Measurements from ENCODE around the gene ANO4.

The ANO4 gene

DNA sequence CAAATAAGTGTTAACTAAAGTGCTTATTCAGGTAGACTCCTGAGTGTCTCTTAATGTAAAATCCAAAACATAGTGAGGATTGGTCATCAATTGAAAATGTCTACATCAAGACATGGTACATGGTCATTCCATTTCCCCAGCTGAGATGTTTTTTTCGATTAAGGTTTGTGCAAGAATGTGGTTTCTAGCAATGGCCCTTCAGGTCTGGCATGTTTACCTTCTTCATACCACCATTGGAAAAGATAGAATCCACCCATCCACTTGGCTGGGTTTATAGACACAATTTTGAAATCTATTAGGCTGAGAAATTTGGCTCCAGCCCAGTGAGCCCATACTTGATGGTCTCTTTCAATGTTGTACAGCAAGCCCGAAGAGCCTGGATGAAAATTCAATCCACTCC, 145.9 kb downstream of the ANO4 start:
- no peak for DNase-seq (ENCODE audit: low read depth)
- H3K4me3 ChIP-seq (ENCODE audit: low read depth, low read length), result no peak overlapping the region
- no peak for TF ChIP-seq POLR2A (IDR thresholded peaks at IDR 0.05; ENCODE audit: extremely low read depth, insufficient read length)
- TF ChIP-seq, protein P1, sequence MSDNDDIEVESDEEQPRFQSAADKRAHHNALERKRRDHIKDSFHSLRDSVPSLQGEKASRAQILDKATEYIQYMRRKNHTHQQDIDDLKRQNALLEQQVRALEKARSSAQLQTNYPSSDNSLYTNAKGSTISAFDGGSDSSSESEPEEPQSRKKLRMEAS (IDR thresholded peaks at IDR 0.05; ENCODE audit: low read depth, low read length), result no peak
- no peak for TF ChIP-seq MYC (IDR thresholded peaks at IDR 0.05; ENCODE audit: low read depth, low read length)
- TF ChIP-seq CTCF (IDR thresholded peaks at IDR 0.05; ENCODE audit: low read depth, low read length), result no peak

DNA sequence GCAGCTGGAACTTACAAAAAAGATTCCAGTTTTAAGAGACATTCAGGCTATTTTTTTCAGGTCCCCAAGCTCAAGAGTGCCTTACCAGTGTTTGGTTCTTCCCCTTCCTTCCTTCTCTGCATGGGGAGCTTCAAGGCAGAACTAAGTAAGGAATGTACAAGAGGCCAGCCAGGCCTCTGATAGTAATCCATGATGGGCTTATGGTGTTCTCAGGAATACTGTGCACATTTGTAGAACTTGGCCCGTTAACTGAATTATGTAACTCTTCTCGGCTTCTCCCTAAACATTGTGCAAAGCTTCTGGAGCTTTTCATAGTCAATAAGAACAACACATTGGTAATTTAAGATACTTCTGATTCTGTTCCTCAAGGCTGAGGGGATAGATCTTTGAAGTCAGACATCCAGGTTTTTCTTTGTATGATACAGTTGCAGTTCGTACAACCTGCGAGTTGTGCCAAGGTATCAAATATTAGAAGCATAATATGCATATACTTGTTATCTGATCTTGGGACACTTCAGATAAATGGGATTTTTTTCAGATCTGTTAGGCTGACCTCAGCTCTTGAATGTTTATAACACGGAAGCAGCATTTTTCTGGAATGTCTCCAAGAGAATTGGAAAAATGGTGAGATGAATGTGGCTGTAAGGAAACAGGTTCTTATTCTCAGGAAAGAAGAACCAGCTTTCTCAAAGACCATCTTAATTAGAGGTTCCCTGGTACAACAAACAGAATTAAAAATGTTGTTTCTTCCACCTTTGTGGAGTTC, 148.6 kb downstream of the ANO4 start:
- TF ChIP-seq CTCF (IDR thresholded peaks at IDR 0.05; ENCODE audit: low read depth, low read length), result no peak
- TF ChIP-seq, protein P1 (IDR thresholded peaks at IDR 0.05; ENCODE audit: low read depth, low read length), result no peak
- no peak for TF ChIP-seq MYC (IDR thresholded peaks at IDR 0.05; ENCODE audit: low read depth, low read length)
- no peak for TF ChIP-seq POLR2A (IDR thresholded peaks at IDR 0.05; ENCODE audit: extremely low read depth, insufficient read length)
- no peak for DNase-seq (ENCODE audit: low read depth)

GRCh38 chr12:100951756-100952155, 157.2 kb downstream of the ANO4 start:
- H3K4me3 ChIP-seq (ENCODE audit: low read depth, low read length), result no peak overlapping the region
- no peak for DNase-seq (ENCODE audit: low read depth)
- no peak for TF ChIP-seq POLR2A (IDR thresholded peaks at IDR 0.05; ENCODE audit: extremely low read depth, insufficient read length)

More for the DNA sequence above, 148.6 kb downstream of the ANO4 start:
- H3K4me3 ChIP-seq (ENCODE audit: low read depth, low read length), result no peak overlapping the region

GRCh38 chr12:100953217-100953616, 158.6 kb downstream of the ANO4 start:
- no peak for DNase-seq (ENCODE audit: low read depth)
- no peak overlapping the region for H3K4me3 ChIP-seq (ENCODE audit: low read depth, low read length)
- no peak for TF ChIP-seq POLR2A (IDR thresholded peaks at IDR 0.05; ENCODE audit: extremely low read depth, insufficient read length)
- no peak for TF ChIP-seq MYC (IDR thresholded peaks at IDR 0.05; ENCODE audit: low read depth, low read length)
- TF ChIP-seq CTCF (IDR thresholded peaks at IDR 0.05; ENCODE audit: low read depth, low read length), result no peak
- TF ChIP-seq, protein P1 (IDR thresholded peaks at IDR 0.05; ENCODE audit: low read depth, low read length), result no peak

DNA sequence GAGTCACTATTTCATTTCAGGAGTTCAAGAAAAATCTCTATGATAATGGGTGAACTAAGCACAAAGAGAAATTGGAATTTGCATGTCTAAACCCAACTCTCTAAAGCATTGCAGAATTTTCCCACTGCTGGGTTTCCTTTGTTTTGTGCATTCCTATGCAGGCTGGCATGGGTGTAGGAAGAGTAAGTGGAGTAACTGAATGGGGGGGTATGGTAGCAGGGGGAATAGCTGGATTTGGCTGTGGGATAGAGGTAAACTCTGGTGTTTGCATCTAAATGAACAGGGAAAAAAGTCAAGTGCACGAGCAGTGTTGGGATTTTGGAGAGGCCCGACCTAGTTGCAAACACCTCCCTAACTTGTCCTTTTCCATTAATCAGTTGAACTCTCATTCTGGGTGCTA, 159.1 kb downstream of the ANO4 start:
- H3K4me3 ChIP-seq (ENCODE audit: low read depth, low read length), result no peak overlapping the region
- DNase-seq (ENCODE audit: low read depth), result no peak
- TF ChIP-seq MYC (IDR thresholded peaks at IDR 0.05; ENCODE audit: low read depth, low read length) (no peak), POLR2A (IDR thresholded peaks at IDR 0.05; ENCODE audit: extremely low read depth, insufficient read length) (no peak), CTCF (IDR thresholded peaks at IDR 0.05; ENCODE audit: low read depth, low read length) (no peak)
- TF ChIP-seq, protein P1 (IDR thresholded peaks at IDR 0.05; ENCODE audit: low read depth, low read length), result no peak

GRCh38 chr12:100954118-100954517, 159.5 kb downstream of the ANO4 start:
- no peak for TF ChIP-seq MYC (IDR thresholded peaks at IDR 0.05; ENCODE audit: low read depth, low read length)
- no peak for TF ChIP-seq CTCF (IDR thresholded peaks at IDR 0.05; ENCODE audit: low read depth, low read length)
- TF ChIP-seq POLR2A (IDR thresholded peaks at IDR 0.05; ENCODE audit: extremely low read depth, insufficient read length), result no peak
- TF ChIP-seq, protein P1 (IDR thresholded peaks at IDR 0.05; ENCODE audit: low read depth, low read length), result no peak
- H3K4me3 ChIP-seq (ENCODE audit: low read depth, low read length), result no peak overlapping the region

More at GRCh38 chr12:100954118-100954517, 159.5 kb downstream of the ANO4 start:
- DNase-seq (ENCODE audit: low read depth), result no peak

Measured in NB4 (cell line).